C4-2B (cell line): Measurements from ENCODE around the gene PTPRT.

Experiments
- CTCF ChIP-seq: fragments of 450-650 bp; conservative IDR thresholded peaks from 2 replicates; pipeline ENCODE4 v1.5.1; 2017; ENCODE audit warnings: mild to moderate bottlenecking
- ZFX ChIP-seq: fragments of 450-650 bp; IDR thresholded peaks from 2 replicates; pipeline ENCODE4 v1.6.1; 2017

GRCh38 chr20:42158272-42158671 lies 1031.4 kb downstream of the PTPRT start:
- TF ChIP-seq CTCF = no peak
- no peak for TF ChIP-seq ZFX
